HepG2 (cell line): ENCODE measurements around the gene KLHL5.

ENCODE experiments used
- CREM ChIP-seq, 2 experiments: sonication (generic) in 1 of 2; formaldehyde crosslinking in 1 of 2; IDR thresholded peaks; 2 replicates each; pipeline versions ENCODE4 v1.4.0 to v1.6.1; 2016 to 2020; ENCODE audit warnings: antibody characterized with exemption in 1 of 2, mild to moderate bottlenecking in 1 of 2, missing genetic modification reagents in 1 of 2
- EP300 ChIP-seq, 3 experiments: sonication (generic) in 1 of 3; formaldehyde crosslinking in 1 of 3; IDR thresholded peaks; 2 replicates each; pipeline versions ENCODE4 v1.5.1 to v1.6.1; 2011 to 2020; ENCODE audit warnings: low read depth in 2 of 3, low read length in 2 of 3, borderline replicate concordance in 1 of 3, improper control_type of control experiment in 1 of 3, mild to moderate bottlenecking in 1 of 3, missing genetic modification reagents in 1 of 3, moderate library complexity in 1 of 3
- MAZ ChIP-seq, 2 experiments: sonication (generic) in 1 of 2; formaldehyde crosslinking in 1 of 2; IDR thresholded peaks; 2 replicates each; pipeline versions ENCODE4 v1.5.0 to v1.6.1; 2012 to 2020; ENCODE audit warnings: low read depth in 2 of 2, mild to moderate bottlenecking in 2 of 2, borderline replicate concordance in 1 of 2, improper control_type of control experiment in 1 of 2, low read length in 1 of 2, missing genetic modification reagents in 1 of 2, moderate library complexity in 1 of 2
- PBX2 ChIP-seq: IDR thresholded peaks from 2 replicates; pipeline ENCODE4 v1.6.1; 2016; ENCODE audit warnings: control low read depth
- REST ChIP-seq, 2 experiments: IDR thresholded peaks; 2 replicates each; pipeline ENCODE4 v1.6.1; 2011 to 2012; ENCODE audit warnings: low read length in 2 of 2, borderline replicate concordance in 1 of 2, low read depth in 1 of 2, mild to moderate bottlenecking in 1 of 2, moderate library complexity in 1 of 2
- RXRA ChIP-seq: sonication (generic); formaldehyde crosslinking; IDR thresholded peaks from 2 replicates; pipeline ENCODE4 v1.5.1; 2020; ENCODE audit warnings: missing genetic modification reagents
- SMAD3 ChIP-seq: sonication (generic); formaldehyde crosslinking; IDR thresholded peaks from 2 replicates; pipeline ENCODE4 v1.4.0; 2020; ENCODE audit warnings: missing genetic modification reagents
- SMARCE1 ChIP-seq: fragments of 450-650 bp; IDR thresholded peaks from 2 replicates; pipeline ENCODE4 v1.6.1; 2017; ENCODE audit warnings: borderline replicate concordance
- TBL1XR1 ChIP-seq: fragments of 150-350 bp; IDR thresholded peaks from 2 replicates; pipeline ENCODE4 v1.6.1; 2014; ENCODE audit warnings: borderline replicate concordance, low read length; ENCODE audit not compliant: partially characterized antibody
- TCF7 ChIP-seq: sonication (generic); IDR thresholded peaks from 2 replicates; pipeline ENCODE4 v1.6.1; 2016; ENCODE audit warnings: antibody characterized with exemption, low read depth
- TGIF2 ChIP-seq: IDR thresholded peaks from 2 replicates; pipeline ENCODE4 v1.6.1; 2016; ENCODE audit warnings: control low read depth, missing compliant biosample characterization
- ZNF160 ChIP-seq: sonication (generic); formaldehyde crosslinking; IDR thresholded peaks from 2 replicates; pipeline ENCODE4 v1.8.0; 2022; ENCODE audit warnings: mild to moderate bottlenecking, inconsistent platforms, missing genetic modification reagents
- TF ChIP-seq, protein P1 (sequence below): sonication (generic); formaldehyde crosslinking; IDR thresholded peaks from 2 replicates; pipeline ENCODE4 v1.5.0; 2020; ENCODE audit warnings: mild to moderate bottlenecking, missing genetic modification reagents, moderate library complexity

DNA sequence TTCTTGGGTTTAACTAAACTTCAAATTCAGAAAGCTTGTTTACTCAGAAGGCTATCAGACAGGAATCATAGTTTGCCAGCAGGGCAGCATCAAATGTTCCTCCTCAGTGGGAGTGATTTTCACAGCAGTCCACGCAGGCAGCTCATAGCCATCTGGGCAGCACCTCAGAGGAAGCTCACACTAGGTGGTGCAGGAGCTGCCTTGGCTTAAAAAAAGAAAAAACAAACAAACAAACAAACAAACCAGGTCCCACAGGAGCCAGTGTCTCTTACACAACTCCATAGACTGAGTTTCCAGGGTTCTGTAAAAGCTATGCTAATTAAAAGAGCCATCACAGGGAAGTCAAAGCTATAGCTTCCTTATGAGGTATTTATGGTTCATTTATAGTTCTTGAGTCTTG, 10.5 kb upstream of the KLHL5 start:
- TF ChIP-seq ZNF160 (no peak), MAZ (IDR thresholded peaks at IDR 0.05; ENCODE audit: borderline replicate concordance, low read depth, low read length) (no peak), MAZ (CRISPR knock-in tag; IDR thresholded peaks at IDR 0.05; ENCODE audit: low read depth) (no peak), EP300 (IDR thresholded peaks at IDR 0.05; ENCODE audit: low read depth in 2 of 2, low read length in 2 of 2) (no peak), EP300 (CRISPR knock-in tag; IDR thresholded peaks at IDR 0.05; ENCODE audit: borderline replicate concordance) (no peak), SMAD3 (no peak), TBL1XR1 (no peak), CREM (IDR thresholded peaks at IDR 0.05) (no peak), CREM (CRISPR knock-in tag; IDR thresholded peaks at IDR 0.05) (no peak), REST (IDR thresholded peaks at IDR 0.05; ENCODE audit: borderline replicate concordance in 1 of 2, low read depth in 1 of 2, low read length in 2 of 2) (no peak), PBX2 (CRISPR knock-in tag) (no peak), SMARCE1 (no peak), RXRA (no peak), TCF7 (no peak), TGIF2 (CRISPR knock-in tag) (no peak)
- TF ChIP-seq, protein P1, sequence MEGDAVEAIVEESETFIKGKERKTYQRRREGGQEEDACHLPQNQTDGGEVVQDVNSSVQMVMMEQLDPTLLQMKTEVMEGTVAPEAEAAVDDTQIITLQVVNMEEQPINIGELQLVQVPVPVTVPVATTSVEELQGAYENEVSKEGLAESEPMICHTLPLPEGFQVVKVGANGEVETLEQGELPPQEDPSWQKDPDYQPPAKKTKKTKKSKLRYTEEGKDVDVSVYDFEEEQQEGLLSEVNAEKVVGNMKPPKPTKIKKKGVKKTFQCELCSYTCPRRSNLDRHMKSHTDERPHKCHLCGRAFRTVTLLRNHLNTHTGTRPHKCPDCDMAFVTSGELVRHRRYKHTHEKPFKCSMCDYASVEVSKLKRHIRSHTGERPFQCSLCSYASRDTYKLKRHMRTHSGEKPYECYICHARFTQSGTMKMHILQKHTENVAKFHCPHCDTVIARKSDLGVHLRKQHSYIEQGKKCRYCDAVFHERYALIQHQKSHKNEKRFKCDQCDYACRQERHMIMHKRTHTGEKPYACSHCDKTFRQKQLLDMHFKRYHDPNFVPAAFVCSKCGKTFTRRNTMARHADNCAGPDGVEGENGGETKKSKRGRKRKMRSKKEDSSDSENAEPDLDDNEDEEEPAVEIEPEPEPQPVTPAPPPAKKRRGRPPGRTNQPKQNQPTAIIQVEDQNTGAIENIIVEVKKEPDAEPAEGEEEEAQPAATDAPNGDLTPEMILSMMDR (CRISPR knock-in tag) = no peak
